Measurements from ENCODE around the gene INTS1.

GRCh38 chr7:1546909-1547776, 43.0 kb upstream of the INTS1 start:
- no peak for TF ChIP-seq CTCF (IDR thresholded peaks at IDR 0.05; ENCODE audit: poor library complexity, severe bottlenecking)
- no peak for TF ChIP-seq TAF1 (IDR thresholded peaks at IDR 0.05; ENCODE audit: low read depth)
- no peak for TF ChIP-seq EZH2 (IDR thresholded peaks at IDR 0.05; ENCODE audit: borderline replicate concordance, insufficient read depth, low read length, poor library complexity, severe bottlenecking)
- TF ChIP-seq EP300 (conservative IDR thresholded peaks at IDR 0.05; ENCODE audit: poor library complexity, severe bottlenecking) = no peak
- no peak for TF ChIP-seq RAD21 (conservative IDR thresholded peaks at IDR 0.05)
- TF ChIP-seq SMC3 (conservative IDR thresholded peaks at IDR 0.05; ENCODE audit: poor library complexity) = no peak
- no peak for TF ChIP-seq POLR2AphosphoS5 (IDR thresholded peaks at IDR 0.05)
